ENCODE results near the gene TMEM239. TPM values are rescaled to one million over a fixed set of nuclear protein-coding genes. Genes with fewer than 3 reads are reported as not detected.

The TMEM239 gene
- total RNA-seq, 4 donors from 2014 or later: 2.8 TPM; not detected in 3

DNA sequence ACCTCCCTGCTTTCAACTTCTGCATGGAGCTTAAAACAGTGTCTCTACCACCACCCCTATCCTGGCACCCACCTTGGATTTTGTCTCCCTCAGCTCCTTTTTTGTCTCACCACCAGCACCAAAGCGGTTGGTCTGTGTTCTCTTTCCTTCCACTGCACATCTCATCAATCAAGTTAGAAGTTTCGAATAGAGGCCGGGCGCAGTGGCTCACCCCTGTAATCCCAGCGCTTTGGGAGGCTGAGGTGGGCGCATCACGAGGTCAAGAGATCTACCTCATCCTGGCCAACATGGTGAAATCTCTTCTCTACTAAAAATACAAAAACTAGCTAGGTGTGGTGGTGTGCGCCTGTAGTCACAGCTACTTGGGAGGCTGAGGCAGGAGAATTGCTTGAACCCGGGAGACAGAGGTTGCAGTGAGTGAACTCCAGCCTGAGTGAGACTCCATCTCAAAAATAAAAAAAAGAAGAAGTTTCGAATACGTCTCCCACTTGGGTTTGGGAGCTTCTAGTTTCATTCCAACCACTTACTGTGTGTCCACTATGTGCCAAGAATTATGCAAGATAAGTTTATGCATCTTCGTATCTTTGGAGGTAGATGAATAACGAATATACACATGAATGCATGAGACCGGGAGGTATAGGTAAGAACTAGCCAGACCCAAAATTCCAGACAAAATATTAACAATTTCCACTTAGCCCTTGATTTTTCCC is 18.4 kb downstream of the TMEM239 start:
- peak in 1 of 2 donors; percentile 35 for DNase-seq (ENCODE audit: low spot score in 2 of 2)
- H3K4me3 ChIP-seq: no peak overlapping the region
- TF ChIP-seq POLR2AphosphoS5 (IDR thresholded peaks at IDR 0.05) (no peak), POLR2A (IDR thresholded peaks at IDR 0.05) (no peak), EP300 (IDR thresholded peaks at IDR 0.05) (no peak), CTCF (IDR thresholded peaks at IDR 0.05) (no peak)
- H3K4me1 ChIP-seq: peaks cover 1% of the 10 kb centered on the region
- no peaks in the 10 kb centered on the region for H3K9me3 ChIP-seq
- no peak overlapping the region for H3K27ac ChIP-seq
- 96% methylated on average over 14 of the region's 14 CpGs for WGBS
- H3K36me3 ChIP-seq: peaks cover 12% of the 10 kb centered on the region
- no peaks in the 10 kb centered on the region for H3K27me3 ChIP-seq

DNA sequence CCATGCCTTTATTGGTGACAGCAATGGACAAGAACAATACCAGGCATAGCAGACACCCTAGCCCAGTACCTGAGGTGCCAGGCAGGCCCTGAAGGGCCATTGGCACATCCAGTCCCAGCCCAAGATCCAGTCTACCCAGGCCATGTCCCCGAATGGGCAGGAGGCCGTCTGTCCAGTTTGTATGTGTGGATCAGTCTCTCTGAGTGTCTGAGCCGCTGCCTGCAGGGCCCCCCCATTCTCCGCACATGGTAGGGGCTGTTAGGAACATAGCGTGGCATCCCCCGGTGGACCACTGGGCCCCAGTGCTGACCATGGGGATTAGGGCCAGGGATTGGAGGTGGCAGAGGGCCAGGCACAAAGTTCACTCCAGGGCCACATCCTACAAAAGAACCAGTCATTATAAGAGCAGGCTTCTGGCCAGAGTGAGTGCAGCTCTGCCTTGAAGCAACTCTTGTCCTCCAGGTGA is 19.2 kb downstream of the TMEM239 start:
- no peak overlapping the region for H3K4me3 ChIP-seq
- no peaks in the 10 kb centered on the region for H3K9me3 ChIP-seq
- H3K36me3 ChIP-seq: peaks cover 12% of the 10 kb centered on the region
- H3K27me3 ChIP-seq: no peaks in the 10 kb centered on the region
- no CpG with 5 or more reads among the region's 6 CpGs for WGBS
- TF ChIP-seq EP300 (IDR thresholded peaks at IDR 0.05) (no peak), POLR2AphosphoS5 (IDR thresholded peaks at IDR 0.05) (no peak), CTCF (IDR thresholded peaks at IDR 0.05) (no peak), POLR2A (IDR thresholded peaks at IDR 0.05) (no peak)
- no peak overlapping the region for H3K27ac ChIP-seq
- peak in 1 of 2 donors; percentile 43 for DNase-seq (ENCODE audit: low spot score in 2 of 2)
- peaks cover 10% of the 10 kb centered on the region for H3K4me1 ChIP-seq

GRCh38 chr20:2836035-2836434 is 19.9 kb downstream of the TMEM239 start:
- H3K4me3 ChIP-seq: no peak overlapping the region
- no peaks in the 10 kb centered on the region for H3K9me3 ChIP-seq
- WGBS: 72% methylated on average over 5 of the region's 5 CpGs
- DNase-seq (ENCODE audit: low spot score in 2 of 2): peak in 1 of 2 donors; percentile 50
- H3K4me1 ChIP-seq: peaks cover 11% of the 10 kb centered on the region
- no peak overlapping the region for H3K27ac ChIP-seq
- TF ChIP-seq EP300 (IDR thresholded peaks at IDR 0.05) (no peak), POLR2AphosphoS5 (IDR thresholded peaks at IDR 0.05) (no peak), CTCF (IDR thresholded peaks at IDR 0.05) (no peak), POLR2A (IDR thresholded peaks at IDR 0.05) (no peak)
- H3K27me3 ChIP-seq: no peaks in the 10 kb centered on the region
- peaks cover 12% of the 10 kb centered on the region for H3K36me3 ChIP-seq

- DNase-seq (ENCODE audit: low spot score in 2 of 2): peak in 1 of 2 donors; percentile 52
- Histone ChIP-seq H3K27me3 (no peaks in the 10 kb centered on the region), H3K9me3 (no peaks in the 10 kb centered on the region), H3K4me1 (peaks cover 20% of the 10 kb centered on the region), H3K4me3 (no peak overlapping the region), H3K27ac (no peak overlapping the region), H3K36me3 (peaks cover 12% of the 10 kb centered on the region)
- WGBS: 87% methylated on average over 6 of the region's 6 CpGs
- no peak for TF ChIP-seq POLR2A (IDR thresholded peaks at IDR 0.05)
- no peak for TF ChIP-seq CTCF (IDR thresholded peaks at IDR 0.05)
- no peak for TF ChIP-seq EP300 (IDR thresholded peaks at IDR 0.05)
- no peak for TF ChIP-seq POLR2AphosphoS5 (IDR thresholded peaks at IDR 0.05)
Observed at GRCh38 chr20:2837221-2837960, 21.2 kb downstream of the TMEM239 start.

GRCh38 chr20:2838170-2838797 is 22.1 kb downstream of the TMEM239 start:
- peak in 1 of 2 donors; percentile 72 for DNase-seq (ENCODE audit: low spot score in 2 of 2)
- Histone ChIP-seq H3K36me3 (peaks cover 12% of the 10 kb centered on the region), H3K27me3 (no peaks in the 10 kb centered on the region), H3K4me1 (peaks cover 20% of the 10 kb centered on the region), H3K27ac (no peak overlapping the region), H3K4me3 (no peak overlapping the region), H3K9me3 (no peaks in the 10 kb centered on the region)
- WGBS: 98% methylated on average over 13 of the region's 19 CpGs
- TF ChIP-seq EP300 (IDR thresholded peaks at IDR 0.05): no peak
- no peak for TF ChIP-seq CTCF (IDR thresholded peaks at IDR 0.05)
- TF ChIP-seq POLR2AphosphoS5 (IDR thresholded peaks at IDR 0.05): no peak
- no peak for TF ChIP-seq POLR2A (IDR thresholded peaks at IDR 0.05)
